HG03108 (cell line): ENCODE measurements around the gene OR10J4.
"Not testable (repeated sequence)": the region's sequence is repeated elsewhere in the genome, so short reads cannot be mapped to it uniquely, and the experiment has no call there.

ENCODE experiments used
- ATAC-seq: cut with Tn5 transposase; IDR thresholded peaks from one replicate; pipeline ENCODE4 v1.9.1; 2021; ENCODE audit warnings: moderate library complexity; ENCODE audit not compliant: unreplicated experiment

OR10J4 gene

DNA sequence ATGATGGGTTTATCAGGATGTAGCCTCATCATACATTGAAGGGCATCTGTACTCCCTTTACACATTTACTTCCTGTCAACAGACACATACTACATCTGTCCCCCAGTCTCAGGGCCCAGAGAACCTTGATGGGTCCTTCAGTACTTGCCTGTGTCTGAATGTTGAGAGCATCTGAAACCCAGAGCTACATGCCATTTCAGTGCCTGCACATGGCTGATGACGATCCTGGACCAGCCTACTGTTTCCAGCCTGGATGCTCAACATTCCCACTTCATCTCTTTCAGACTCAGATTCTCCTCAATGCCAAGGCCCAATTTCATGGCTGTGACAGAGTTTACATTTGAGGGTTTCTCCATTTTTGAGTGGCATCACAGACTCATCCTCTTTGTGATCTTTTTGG, at the start of gene OR10J4:
Gene OR10J4 (plus strand): TSS at position 301 of the 400 bp plus-strand sequence.
- no peak for ATAC-seq

DNA sequence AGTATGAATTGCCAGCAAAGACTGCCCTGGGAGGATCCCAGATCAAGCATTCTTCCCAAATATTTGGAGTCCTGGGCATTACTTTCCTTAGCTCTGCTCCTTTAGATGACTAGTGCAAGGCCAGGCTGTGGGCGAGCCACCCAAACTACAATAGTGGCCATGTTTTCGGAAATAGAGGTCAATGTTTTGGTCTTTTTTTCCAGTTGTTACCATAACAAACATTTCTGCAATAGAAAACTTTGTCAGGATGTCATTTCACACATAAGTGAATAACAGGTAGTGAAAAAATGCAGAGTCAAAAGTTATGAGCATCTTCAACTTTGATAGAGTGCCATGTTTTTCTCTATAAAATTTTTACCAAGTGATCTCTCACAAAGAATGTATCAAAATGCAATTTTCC, 25.2 kb upstream of the OR10J4 start:
- no peak for ATAC-seq

GRCh38 chr1:159408862-159409400, 23.1 kb upstream of the OR10J4 start:
- no peak for ATAC-seq

GRCh38 chr1:159421821-159422220, 10.2 kb upstream of the OR10J4 start:
- no peak for ATAC-seq

DNA sequence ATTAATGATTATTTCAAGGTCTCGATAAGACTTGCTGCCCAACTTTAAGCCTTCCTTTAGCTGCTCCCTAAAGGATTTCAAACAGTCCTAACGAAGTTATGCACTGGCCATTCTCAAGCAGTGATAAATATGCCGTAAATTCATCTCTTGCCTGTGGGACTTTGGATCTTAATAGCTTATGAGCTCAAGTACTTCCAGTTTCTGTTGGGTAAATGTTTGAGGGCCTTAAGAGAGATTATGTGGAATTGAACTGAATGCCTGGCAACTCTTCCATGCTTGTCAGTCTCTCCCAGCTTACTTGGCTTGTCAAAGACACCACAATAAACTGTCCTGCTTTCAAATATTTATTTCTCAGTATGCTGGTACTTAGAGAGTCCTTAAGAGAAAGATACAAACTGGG, 3.5 kb upstream of the OR10J4 start:
- ATAC-seq: no peak

DNA sequence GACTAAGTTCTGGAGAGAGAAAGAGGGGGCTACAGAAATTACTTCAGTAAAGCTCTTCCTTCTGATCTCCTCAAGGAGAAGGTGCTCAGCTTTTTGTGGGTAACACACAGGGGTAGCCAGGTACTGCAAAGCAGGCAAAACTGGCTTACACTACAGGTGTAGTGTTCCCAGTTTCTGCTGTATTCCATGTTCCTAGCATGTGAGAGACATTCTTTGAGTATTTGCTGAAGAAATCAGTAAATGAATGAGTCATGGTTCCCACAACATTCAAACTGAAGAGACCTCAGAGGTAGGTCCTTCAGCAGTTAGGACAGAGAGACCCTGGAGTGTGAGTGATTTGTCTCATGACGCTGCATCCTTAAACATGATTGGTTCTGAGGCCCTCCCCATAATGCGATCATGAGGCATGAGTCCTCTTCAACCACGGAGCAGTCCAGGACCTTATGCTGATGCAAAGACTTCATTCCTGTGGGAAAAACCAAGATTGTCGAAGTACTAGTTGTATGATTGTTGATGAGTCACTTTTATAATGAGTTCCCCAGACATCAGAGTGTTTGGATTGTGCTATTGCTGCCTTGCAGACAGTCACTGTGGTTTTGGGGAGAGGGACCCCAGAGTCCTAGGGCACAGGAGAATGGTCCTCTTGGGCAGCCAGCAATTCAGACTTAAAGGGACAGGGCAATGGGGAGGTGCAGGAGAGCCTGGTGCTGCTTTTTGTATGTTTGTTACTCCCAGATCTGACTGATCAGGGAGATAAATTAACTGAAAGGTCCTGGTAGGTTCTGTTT, 2.7 kb upstream of the OR10J4 start:
- ATAC-seq: no peak

GRCh38 chr1:159430985-159431384, 1.0 kb upstream of the OR10J4 start:
- no peak for ATAC-seq

GRCh38 chr1:159436469-159436868, 4.5 kb downstream of the OR10J4 start:
- ATAC-seq: no peak

- no peak for ATAC-seq
Measured at GRCh38 chr1:159439422-159439821, 7.4 kb downstream of the OR10J4 start, which contains the start of gene OR10J1. Gene OR10J1 (plus strand): TSS chr1:159439722. CDS start chr1:159439792, 70 bp downstream.

DNA sequence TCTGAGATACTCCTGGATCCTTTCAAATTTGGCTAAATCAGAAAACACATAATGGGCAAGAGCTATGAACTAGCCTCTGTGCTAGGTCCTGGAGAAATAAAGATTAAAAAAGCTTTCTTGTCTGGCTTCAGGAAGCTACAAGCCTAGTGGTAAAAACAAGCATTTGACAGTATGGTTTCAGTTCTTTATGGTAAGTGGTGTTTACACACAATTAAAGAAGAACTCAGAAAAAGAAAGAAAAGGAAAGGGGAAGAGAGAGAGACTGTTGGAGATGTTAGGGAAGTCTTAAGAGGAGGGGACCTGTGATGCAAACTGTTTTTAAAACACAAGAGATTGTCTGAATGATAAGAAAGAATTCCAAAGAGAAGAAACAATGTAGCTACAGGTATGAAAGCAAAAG, 9.4 kb downstream of the OR10J4 start:
- no peak for ATAC-seq

- ATAC-seq: no peak
Measured at GRCh38 chr1:159442428-159442827, 10.4 kb downstream of the OR10J4 start.

DNA sequence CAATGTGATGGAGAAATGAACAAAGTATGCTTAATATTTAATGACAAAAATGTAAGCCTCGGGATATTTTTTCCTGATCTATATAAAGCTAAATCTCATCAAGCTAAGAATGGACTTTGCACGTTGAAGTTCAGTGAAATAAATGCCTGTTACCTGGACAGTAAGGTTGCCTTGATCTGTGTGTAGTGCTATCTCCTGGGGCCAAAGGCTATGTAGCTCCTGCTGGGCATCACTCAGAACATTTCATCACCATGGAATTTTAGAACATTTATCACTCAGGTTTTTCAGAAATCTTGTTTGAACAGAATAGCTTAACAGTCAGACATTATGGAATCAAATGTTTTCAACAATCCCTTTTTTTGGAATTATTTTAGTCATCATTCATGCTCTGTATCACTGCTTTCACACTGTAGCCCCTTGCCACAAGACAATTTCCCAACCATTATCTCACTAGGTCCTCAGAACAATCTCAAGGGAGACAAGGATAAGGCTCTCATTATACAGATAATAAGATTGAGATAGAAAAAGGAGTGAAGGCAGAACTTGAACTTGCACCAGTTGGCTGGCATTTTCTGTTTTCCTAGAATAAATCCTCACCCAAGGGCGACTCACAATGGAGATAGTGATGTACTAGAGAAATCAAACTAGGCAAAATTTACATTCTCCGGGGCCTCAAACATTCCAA, 11.2 kb downstream of the OR10J4 start:
- no peak for ATAC-seq

- ATAC-seq: no peak
Measured at GRCh38 chr1:159444511-159444910, 12.5 kb downstream of the OR10J4 start.

- ATAC-seq: no peak
Measured at GRCh38 chr1:159448181-159448580, 16.2 kb downstream of the OR10J4 start.

- not testable (repeated sequence) for ATAC-seq
Measured at GRCh38 chr1:159449605-159450004, 17.6 kb downstream of the OR10J4 start.

DNA sequence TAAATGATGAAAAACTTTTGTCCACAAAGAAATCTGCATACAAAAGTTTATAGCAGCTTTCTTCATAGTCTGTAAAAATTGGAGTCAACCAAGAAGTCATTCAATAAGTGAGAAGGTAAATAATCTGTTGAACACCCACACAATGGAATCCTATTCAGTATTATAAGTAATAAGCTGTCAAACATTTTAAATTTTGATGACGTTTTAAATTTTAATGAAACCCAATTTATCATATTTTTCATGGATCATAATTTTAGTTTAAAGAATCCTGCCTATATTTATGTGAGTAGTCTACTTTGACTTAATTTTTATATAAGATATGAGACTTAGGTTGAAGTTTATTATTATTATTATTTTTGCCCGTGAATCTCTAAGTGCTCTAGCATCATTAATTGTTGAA, 27.5 kb downstream of the OR10J4 start:
- ATAC-seq: no peak

DNA sequence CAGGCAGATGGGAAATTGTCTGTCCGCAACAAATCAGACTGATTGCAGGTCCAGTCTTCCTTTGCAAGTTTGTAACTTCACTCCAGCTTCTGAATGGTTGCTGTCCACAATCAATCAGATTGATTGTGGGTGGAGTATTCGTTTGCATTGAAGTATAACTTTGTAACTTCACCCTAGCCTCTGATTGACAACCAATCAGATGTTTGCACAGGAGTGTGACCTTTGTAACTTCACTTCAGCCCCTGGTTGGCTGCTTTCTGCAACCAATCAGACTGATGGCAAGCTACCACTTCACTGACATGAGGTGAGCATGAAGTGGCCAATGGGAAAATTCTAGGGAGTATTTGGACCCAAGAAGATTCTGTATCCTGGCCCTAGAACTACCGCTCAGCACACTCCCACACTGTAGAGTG, 33.2 kb downstream of the OR10J4 start:
- no peak for ATAC-seq

- no peak for ATAC-seq
Measured at GRCh38 chr1:159468321-159468720, 36.3 kb downstream of the OR10J4 start.

- ATAC-seq: no peak
Measured at GRCh38 chr1:159469921-159470533, 38.0 kb downstream of the OR10J4 start.

- ATAC-seq: no peak
Measured at GRCh38 chr1:159473335-159473734, 41.3 kb downstream of the OR10J4 start.

DNA sequence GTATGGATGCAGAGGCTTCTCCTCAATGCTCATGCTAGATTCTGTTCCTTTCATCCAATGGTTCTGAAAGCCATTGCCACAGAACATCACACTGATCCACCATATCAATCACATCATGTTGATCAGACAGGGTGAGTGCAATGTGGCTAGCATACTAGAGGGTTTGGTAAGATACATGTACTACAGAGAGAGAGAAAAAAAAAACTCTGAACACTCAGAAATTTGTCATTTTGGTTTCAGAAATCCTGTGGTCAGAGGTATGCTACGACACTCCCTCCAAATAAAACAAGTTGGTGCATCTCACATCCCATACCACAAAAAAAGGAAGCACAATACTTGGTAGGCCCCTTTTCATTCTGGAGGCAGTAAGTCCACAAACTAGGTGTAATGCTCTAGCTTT, 42.9 kb downstream of the OR10J4 start:
- ATAC-seq: no peak
